ENCODE results near the gene NTSR2. TPM values are rescaled to one million over a fixed set of nuclear protein-coding genes. Genes with fewer than 3 reads are reported as not detected.
A peak's percentile ranks its signal among the peaks of the same experiment; 100 is the strongest.

Gene NTSR2
- total RNA-seq, 2 donors from 2014 or later: not detected

DNA sequence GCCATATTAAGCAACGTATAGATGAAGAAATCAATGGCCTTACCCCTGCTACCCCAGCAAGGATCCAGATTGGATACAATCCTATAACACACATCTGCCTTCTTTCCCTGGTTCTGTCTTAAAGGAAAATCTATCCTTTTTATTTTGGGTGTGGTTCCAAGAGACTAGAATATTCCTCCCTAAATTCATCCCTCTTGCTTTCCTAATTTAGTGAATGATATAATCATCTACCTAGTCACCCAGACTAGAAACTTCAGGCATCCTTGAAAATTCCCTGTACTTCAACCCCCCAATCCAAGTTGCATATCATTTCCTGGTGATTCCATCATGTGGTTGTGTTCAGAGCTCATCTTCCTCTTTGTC is 41.3 kb upstream of the NTSR2 start:
- ATAC-seq (ENCODE audit: insufficient number of reproducible peaks, low FRiP score, low read depth) (no peak), DNase-seq (ENCODE audit: low spot score) (no peak)
- H3K27ac ChIP-seq: peak overlapping the region; percentile 67 to 78
- no peaks in the 10 kb centered on the region for H3K36me3 ChIP-seq
- TF ChIP-seq, protein P1, sequence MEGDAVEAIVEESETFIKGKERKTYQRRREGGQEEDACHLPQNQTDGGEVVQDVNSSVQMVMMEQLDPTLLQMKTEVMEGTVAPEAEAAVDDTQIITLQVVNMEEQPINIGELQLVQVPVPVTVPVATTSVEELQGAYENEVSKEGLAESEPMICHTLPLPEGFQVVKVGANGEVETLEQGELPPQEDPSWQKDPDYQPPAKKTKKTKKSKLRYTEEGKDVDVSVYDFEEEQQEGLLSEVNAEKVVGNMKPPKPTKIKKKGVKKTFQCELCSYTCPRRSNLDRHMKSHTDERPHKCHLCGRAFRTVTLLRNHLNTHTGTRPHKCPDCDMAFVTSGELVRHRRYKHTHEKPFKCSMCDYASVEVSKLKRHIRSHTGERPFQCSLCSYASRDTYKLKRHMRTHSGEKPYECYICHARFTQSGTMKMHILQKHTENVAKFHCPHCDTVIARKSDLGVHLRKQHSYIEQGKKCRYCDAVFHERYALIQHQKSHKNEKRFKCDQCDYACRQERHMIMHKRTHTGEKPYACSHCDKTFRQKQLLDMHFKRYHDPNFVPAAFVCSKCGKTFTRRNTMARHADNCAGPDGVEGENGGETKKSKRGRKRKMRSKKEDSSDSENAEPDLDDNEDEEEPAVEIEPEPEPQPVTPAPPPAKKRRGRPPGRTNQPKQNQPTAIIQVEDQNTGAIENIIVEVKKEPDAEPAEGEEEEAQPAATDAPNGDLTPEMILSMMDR (IDR thresholded peaks at IDR 0.05): no peak
- peaks cover 19 to 39% of the 10 kb centered on the region in 2 donors for H3K4me1 ChIP-seq (ENCODE audit: control insufficient read depth in 1 of 2, low read depth in 2 of 2)
- H3K27me3 ChIP-seq (replicated peaks; ENCODE audit: insufficient read depth): no peaks in the 10 kb centered on the region
- no peaks in the 10 kb centered on the region for H3K9me3 ChIP-seq
- H3K4me3 ChIP-seq: no peak overlapping the region

DNA sequence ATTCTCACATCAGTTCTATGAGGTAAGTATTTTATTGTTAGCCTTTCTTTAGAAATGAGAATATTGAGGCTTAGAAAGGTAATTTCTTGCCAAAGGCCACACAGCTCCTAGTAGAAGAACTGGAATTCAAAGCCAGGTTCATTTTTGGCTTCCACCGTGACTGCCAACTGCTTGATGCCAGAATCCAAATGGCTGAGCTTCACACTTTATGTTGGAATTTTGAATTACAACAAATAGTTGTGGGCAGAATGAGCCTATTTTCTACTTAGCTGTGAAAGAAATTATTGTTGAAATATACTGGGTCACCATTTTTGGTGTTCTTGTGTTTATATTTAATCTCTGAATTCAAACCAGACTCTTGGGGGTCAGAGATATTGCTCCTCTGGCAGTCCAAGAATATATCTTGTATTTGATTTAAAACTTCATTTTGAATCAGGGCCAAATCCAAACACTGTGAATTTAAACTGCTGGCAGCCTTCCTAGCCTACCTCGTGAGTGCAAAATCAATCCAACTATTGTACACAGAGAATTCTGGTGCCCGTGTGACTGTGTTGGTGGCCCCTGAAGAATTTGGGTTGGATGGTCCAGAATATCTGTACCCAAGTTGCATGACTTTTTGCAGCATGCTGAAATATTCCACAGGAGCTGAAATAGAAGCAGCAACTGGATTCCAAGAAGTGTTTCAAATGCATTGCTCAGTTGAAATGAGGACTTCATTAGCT is 40.8 kb upstream of the NTSR2 start:
- TF ChIP-seq, protein P1 (IDR thresholded peaks at IDR 0.05): no peak
- Histone ChIP-seq H3K4me1 (ENCODE audit: control insufficient read depth in 1 of 2, low read depth in 2 of 2) (peaks cover 18 to 35% of the 10 kb centered on the region in 2 donors), H3K27me3 (replicated peaks; ENCODE audit: insufficient read depth) (no peaks in the 10 kb centered on the region), H3K9me3 (no peaks in the 10 kb centered on the region), H3K4me3 (no peak overlapping the region), H3K36me3 (no peaks in the 10 kb centered on the region), H3K27ac (peak overlapping the region; percentile 67 to 78)
- DNase-seq (ENCODE audit: low spot score) (no peak), ATAC-seq (ENCODE audit: insufficient number of reproducible peaks, low FRiP score, low read depth) (no peak)

DNA sequence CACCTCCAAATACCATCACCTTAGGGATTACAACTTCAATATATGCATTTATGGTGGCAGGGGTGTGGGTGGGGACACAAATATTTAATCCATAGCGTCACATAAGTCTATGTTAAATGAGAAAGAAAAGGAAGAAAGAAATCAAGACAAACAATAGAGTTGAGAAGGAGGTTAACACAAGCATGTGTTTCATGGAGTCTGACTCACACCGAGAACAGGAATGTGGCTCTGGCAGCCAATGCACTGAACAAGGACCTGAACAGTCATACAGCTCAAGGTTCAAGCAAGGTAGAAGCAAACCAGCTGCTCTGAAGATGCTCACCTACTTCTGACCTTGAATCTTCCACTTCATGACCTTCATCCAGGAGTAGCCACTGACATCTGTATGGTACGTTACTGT is 40.2 kb upstream of the NTSR2 start:
- Histone ChIP-seq H3K9me3 (no peaks in the 10 kb centered on the region), H3K27me3 (replicated peaks; ENCODE audit: insufficient read depth) (no peaks in the 10 kb centered on the region), H3K27ac (peak overlapping the region; percentile 67 to 78), H3K36me3 (no peaks in the 10 kb centered on the region), H3K4me3 (no peak overlapping the region), H3K4me1 (ENCODE audit: control insufficient read depth in 1 of 2, low read depth in 2 of 2) (peaks cover 18 to 35% of the 10 kb centered on the region in 2 donors)
- peak; percentile 37 for ATAC-seq (ENCODE audit: insufficient number of reproducible peaks, low FRiP score, low read depth)
- DNase-seq (ENCODE audit: low spot score): no peak
- TF ChIP-seq, protein P1 (IDR thresholded peaks at IDR 0.05): no peak

DNA sequence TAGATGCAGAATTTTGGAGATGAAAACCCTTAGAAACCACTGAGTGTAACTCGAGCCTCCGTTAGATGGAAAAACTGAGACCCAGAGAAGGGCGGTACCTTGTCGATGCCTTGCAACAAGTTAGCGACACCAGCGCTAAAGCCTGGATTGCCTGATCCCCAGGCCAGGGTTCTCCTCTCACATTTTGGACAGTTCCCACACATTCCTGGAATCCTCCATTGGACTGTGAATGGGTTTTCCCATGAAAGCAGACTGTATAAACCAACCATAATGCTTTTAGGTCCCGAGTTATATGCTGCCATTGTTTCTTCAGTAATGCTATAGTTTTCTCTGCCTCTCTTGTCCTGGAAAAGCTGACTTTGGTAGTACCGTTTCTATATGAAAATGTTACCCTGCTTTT is 39.3 kb upstream of the NTSR2 start:
- H3K4me3 ChIP-seq: no peak overlapping the region
- no peaks in the 10 kb centered on the region for H3K9me3 ChIP-seq
- peaks cover 18 to 35% of the 10 kb centered on the region in 2 donors for H3K4me1 ChIP-seq (ENCODE audit: control insufficient read depth in 1 of 2, low read depth in 2 of 2)
- H3K27me3 ChIP-seq (replicated peaks; ENCODE audit: insufficient read depth): no peaks in the 10 kb centered on the region
- DNase-seq (ENCODE audit: low spot score) (no peak), ATAC-seq (ENCODE audit: insufficient number of reproducible peaks, low FRiP score, low read depth) (no peak)
- peak overlapping the region; percentile 67 to 78 for H3K27ac ChIP-seq
- H3K36me3 ChIP-seq: no peaks in the 10 kb centered on the region
- TF ChIP-seq, protein P1 (IDR thresholded peaks at IDR 0.05): no peak

DNA sequence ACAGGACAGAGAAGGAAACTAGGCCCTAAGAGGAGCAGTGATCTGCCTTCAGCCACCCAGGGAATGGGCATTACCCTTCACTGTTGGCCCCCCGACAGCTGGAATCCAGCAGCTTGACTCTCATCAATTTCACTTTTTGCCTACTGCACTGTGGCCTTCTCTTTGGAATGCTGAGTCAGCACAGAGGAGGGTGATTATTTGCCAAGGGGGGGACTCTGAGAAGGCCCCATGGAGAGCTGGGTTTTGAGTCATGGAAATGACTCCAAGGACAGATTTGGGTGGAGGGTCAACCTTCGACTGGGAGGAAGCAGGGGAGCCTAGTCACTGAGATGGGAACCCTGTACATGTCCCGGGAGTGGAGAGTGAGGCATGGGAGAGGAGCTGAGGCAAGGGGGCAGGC is 38.1 kb upstream of the NTSR2 start:
- no peak overlapping the region for H3K4me3 ChIP-seq
- H3K4me1 ChIP-seq (ENCODE audit: control insufficient read depth in 1 of 2, low read depth in 2 of 2): peaks cover 18 to 35% of the 10 kb centered on the region in 2 donors
- DNase-seq (ENCODE audit: low spot score): no peak
- TF ChIP-seq, protein P1 (IDR thresholded peaks at IDR 0.05): no peak
- no peaks in the 10 kb centered on the region for H3K27me3 ChIP-seq (replicated peaks; ENCODE audit: insufficient read depth)
- no peak overlapping the region for H3K27ac ChIP-seq
- no peaks in the 10 kb centered on the region for H3K36me3 ChIP-seq
- no peak for ATAC-seq (ENCODE audit: insufficient number of reproducible peaks, low FRiP score, low read depth)
- H3K9me3 ChIP-seq: no peaks in the 10 kb centered on the region

Data from thoracic aorta (tissue), 2 donors.